ENCODE data around the gene SNX25.
A peak's percentile ranks its signal among the peaks of the same experiment; 100 is the strongest.
"Not testable (repeated sequence)": the region's sequence is repeated elsewhere in the genome, so short reads cannot be mapped to it uniquely, and the experiment has no call there.

The SNX25 gene

DNA sequence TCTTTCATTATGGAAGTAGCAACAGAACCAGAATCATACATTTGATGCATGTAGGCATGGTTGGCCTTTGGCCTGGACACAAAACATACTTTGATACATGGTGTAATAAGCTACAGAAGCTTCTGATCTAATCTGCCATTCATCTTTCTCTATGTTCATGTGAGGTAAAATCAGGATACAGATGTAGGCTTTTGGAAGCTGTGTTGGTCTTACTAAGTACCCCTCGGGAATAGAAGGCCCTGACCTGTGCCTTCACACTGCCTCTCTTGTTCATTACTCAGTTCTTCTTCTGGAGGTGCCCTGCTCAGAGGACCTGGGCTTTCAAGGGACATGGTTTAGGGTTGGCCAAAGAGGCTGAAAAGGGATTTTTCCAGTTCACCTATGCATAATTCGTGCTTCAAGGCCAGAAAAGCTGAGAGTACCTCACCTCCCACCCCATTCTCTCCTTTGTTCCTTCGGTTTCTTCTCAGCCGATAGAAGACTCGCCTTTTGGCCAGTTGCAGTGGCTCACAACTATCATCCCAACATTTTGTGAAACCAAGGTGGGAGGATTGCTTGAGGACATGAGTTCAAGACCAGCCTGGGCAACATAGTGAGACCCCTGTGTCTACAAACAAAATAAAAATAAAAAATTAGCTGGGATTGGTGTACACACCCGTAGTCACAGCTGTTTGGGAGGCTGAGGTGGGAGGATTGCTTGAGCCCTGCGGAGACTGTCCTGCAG, 25.9 kb downstream of the SNX25 start:
- no peak for DNase-seq

DNA sequence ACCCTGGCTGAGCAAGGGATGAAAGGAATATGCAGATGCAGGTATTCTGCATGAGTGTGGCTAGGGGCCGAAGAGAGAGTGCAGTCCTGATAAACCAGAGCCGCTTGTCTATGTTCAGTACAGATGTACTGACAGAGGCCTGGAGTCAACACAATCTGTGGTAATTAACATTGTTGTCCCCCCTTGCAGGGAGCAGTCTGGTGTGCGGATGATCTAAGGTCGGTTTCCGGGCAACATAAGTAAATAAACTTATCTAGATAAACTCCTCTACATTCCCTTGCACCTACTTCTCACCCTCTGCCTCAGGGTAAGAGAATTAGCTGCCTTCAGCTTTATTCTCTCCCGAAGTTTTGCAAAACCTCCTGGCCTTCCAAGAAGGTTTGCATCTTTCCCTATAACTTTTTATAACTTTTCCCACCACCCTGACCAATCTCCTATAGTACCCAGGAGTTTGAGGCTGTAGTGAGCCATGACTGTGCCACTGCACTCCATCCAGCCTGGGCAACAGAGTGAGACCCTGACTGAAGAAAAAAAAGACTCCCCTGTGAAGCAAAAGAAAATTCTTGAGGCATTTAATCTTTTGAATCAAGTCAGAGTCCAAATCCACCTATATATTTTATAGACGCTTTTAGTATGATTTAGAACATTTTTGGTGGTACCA, 26.6 kb downstream of the SNX25 start:
- no peak for DNase-seq

GRCh38 chr4:185237175-185237574, 27.8 kb downstream of the SNX25 start:
- DNase-seq, result no peak

DNA sequence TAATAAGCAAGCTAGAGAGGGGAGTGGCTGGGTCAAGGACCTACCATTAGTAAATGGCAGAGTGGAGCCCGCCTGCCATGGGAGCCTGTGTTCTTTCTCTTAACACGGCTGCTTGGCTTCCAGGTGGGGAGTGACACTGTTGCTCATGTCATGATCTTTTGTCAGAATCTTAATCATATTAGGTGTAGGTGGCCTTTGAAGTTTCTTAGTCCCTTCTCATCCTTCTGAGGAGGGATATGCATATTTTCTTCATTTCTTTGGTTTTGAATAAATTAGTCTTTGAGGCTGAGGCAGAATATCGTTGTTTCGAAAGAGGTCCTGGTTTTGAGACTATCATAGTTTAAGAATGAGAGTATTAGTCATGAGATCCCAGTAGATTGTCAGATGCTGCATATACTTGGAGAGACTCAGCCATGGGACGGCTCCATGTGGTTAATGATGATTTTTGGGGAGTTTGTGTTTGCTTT, 28.9 kb downstream of the SNX25 start:
- DNase-seq, result no peak

- no peak for DNase-seq
These were observed 29.4 kb downstream of the SNX25 start for GRCh38 chr4:185238750-185239149.

DNA sequence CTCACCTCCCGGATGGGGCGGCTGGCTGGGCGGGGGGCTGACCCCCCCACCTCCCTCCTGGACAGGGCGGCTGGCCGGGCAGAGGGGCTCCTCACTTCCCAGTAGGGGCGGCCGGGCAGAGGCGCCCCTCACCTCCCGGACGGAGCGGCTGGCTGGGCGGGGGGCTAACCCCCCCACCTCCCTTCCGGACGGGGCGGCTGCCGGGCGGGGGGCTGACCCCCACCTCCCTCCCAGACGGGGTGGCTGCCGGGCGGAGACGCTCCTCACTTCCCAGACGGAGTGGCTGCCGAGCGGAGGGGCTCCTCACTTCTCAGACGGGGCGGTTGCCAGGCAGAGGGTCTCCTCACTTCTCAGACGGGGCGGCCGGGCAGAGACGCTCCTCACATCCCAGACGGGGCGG, 31.1 kb downstream of the SNX25 start:
- not testable (repeated sequence) for DNase-seq

GRCh38 chr4:185242749-185243533, 33.5 kb downstream of the SNX25 start:
- no peak for DNase-seq

DNA sequence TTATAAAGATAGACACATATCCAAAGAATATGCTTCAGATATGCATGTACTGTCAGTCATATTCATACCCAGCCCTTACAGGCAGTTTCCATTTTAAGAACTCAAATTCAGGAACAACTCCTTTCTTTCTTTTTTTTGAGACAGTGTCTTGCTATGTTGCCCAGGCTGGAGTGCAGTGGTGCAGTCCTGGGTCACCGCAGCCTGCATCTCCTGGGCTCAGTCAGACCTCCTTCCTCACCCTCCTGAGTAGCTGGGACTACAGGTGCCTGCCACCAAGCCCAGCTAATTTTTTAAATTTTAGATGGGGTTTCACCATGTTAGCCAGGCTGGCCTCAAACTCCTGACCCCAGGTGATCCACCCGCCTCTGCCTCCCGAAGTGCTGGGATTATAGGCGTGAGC, 34.5 kb downstream of the SNX25 start:
- no peak for DNase-seq

DNA sequence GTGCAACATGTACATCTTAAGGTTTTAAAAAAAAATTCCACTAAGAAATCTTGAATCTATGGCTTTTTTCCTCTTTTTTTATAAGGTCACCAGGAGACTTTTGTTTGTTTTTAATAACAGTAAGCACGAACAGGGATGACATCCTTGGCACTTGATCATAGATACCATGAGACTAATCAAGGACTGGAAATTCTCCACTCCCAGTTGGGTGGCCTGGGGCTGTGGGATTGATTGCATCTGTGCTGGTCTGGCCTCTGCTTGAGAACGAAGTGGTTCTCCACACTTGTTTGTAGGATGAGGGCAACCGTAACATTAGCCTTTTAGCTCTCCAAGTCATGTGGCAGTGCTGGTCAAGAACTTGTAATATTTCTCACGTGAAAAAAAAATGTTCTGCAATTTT, 35.4 kb downstream of the SNX25 start:
- no peak for DNase-seq

GRCh38 chr4:185246453-185246852, 37.1 kb downstream of the SNX25 start:
- DNase-seq, result no peak

GRCh38 chr4:185247151-185247550, 37.8 kb downstream of the SNX25 start:
- no peak for DNase-seq

GRCh38 chr4:185248393-185249039, 39.1 kb downstream of the SNX25 start:
- DNase-seq, result no peak

DNA sequence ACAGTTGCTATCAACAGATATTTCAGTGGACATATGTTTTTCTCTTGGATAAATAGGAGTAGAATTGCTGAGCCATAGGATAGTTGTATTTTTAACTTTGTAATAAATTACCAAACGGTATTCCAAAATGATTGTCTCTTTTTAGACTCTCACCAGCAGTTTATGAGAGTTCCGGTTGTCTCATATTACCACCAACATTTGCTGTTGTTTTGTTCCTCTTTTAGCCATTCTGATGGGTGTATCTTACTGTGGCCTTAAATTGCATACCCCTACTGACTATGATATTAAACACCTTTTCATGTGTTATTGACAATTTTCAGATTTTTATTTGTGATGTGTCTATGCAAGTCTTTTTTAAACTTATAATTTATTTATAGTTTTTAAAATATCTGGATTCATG, 39.7 kb downstream of the SNX25 start:
- DNase-seq, result no peak

- DNase-seq, result peak; percentile 19 to 66
These were observed 45.0 kb downstream of the SNX25 start for GRCh38 chr4:185254434-185254833.

DNA sequence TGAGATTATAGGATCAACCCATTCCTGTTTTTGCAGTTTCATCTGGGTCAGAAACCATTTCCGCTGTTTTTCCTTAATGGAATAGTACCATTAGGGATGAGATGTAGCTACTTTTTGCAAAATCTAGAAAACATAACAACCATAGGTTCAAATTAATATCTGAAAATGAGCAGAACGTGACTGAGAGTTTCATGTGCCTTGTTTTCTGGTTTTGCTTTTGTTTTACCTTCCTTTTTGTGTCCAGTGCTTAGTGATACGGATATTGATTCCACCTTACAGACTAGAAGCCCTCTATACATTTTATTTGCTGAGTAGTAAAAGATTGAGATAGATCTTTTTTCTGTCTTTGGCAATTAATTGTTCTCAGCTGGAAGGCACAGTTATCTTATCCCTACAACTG, 46.5 kb downstream of the SNX25 start:
- peak in 1 of 2 donors; percentile 32 for DNase-seq

GRCh38 chr4:185256446-185256845, 47.0 kb downstream of the SNX25 start:
- DNase-seq, result no peak

DNA sequence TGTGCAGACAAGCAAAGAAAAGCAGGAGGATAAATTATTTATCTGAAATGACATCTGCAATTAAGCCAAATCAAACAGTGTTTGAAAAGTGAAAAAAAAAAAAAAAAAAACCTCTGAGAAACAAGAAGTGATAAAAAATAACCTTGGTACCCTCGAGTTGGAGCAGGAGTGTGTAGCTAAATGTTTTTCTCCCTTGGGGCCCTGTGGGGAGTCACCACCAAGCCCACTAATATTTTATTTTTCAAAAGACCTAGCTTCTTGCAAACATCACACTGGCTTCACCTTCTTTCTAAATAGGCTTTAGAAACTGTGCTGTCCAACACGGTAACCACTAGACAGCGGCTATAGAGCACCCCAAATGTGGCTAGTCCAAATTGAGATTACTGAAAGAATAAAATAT, 47.7 kb downstream of the SNX25 start:
- DNase-seq, result no peak

- no peak for DNase-seq
These were observed 48.3 kb downstream of the SNX25 start for GRCh38 chr4:185257694-185258093.

- peak in 1 of 2 donors; percentile 34 for DNase-seq
These were observed 49.3 kb downstream of the SNX25 start for GRCh38 chr4:185258741-185259140.

DNA sequence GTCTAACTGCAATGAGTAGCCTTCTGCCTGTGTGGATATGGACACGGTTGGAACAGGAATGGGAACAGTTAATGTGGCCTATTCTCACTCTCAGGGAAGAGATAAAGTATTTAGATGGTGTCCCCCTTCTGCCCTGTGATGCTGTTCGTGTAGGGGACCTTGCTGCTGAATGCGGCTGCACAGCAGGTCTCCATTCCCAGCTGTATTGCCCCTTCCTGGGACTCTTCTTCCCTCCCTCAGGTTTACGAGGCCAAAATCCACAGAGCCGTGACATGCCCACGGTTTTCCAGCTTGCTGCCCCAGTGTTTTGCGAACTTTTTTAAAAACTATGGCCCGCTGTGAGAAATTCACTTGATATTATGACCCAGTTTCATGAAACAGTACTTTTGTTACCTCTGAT, 50.3 kb downstream of the SNX25 start:
- DNase-seq, result no peak

DNA sequence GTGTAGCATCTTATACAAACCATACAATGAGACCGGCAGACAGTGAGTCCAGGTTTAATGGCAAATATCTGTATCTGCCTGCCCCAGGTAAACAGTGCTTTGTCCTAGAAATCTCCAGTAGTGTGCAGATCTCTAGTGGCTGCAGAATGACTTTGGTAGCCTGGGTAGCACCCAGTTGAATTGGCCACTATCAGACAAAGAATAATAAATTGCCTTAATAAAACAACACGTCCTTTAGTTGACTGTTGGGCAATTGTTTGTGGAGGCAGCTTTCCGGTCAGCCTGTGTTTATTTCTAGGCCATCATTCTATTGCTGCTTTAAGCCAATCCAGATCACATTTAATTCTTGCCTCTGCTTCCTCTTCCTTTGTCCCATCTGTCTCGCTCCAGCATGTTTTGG, 52.5 kb downstream of the SNX25 start:
- DNase-seq, result no peak

DNA sequence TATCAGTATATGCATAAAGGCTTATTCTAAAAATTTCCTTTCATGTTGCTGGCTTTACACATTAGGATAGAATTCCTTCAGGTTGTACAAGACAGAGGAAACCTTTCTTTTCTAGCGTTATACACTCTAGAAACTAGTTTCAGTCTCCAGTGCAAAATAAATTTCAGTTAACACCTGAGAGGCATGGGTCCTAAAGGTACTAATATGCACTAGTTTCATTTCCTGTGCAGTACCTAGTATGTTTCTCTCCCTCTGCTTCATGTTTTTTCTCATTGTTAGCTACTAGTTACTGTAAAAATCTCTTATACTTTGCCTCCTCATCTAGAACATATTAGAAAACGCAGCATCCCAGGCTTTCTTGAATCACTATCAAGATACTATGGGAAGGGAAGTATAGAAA, 54.0 kb downstream of the SNX25 start:
- no peak for DNase-seq

DNA sequence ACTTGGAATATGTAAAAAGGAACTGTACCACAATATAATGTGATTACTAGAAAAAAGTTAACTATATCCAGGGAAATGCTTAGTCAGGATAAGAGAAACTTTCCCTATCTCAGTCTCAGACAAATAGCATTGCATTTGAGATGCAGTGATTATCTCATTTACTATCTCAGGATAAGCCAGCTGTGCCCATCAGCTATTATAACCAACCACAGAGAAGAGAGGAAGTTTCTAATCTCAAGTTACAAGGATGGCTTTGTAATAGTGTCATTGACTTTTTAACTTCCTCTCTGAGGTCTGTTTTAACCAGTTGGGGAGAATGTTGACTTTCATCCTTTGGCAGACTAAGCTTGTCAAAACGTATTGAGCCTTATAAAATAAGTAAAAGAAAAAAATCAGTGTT, 56.5 kb downstream of the SNX25 start:
- peak in 1 of 2 donors; percentile 23 for DNase-seq

All from CD4-positive, alpha-beta T cell treated with Interleukin-4 for 1 hour (primary cell).